H1 (cell line): ENCODE data around the gene ARHGAP35. TPM values are rescaled to one million over a fixed set of nuclear protein-coding genes. Genes with fewer than 3 reads are reported as not detected.

Experiments used
- CTCF ChIA-PET: fragments of 300-600 bp; sonication (Branson Sonifier 250); formaldehyde crosslinking; loops from one replicate; lab custom pipeline; 2021; ENCODE audit not compliant: partially characterized antibody; lab: Charles Lee
- POLR2A ChIA-PET: fragments of 300-600 bp; sonication (Branson Sonifier 250); formaldehyde crosslinking; loops from one replicate; lab custom pipeline; 2021; ENCODE audit warnings: inconsistent platforms; ENCODE audit not compliant: partially characterized antibody; lab: Charles Lee
- DNase-seq, 2 experiments: peaks; one replicate each; pipeline versions ENCODE4 v3.0.0 to v3.0.0-alpha.2; 2010 to 2022; ENCODE audit warnings: low spot score in 2 of 2, low read depth in 1 of 2, mixed read lengths in 1 of 2
- FAIRE-seq: peaks from 2 replicates; lab custom pipeline; 2011; peaks lifted over from hg19 to GRCh38; lab: Jason Lieb, UNC
- H2AFZ ChIP-seq: 2 replicates; pipeline ENCODE4 v1.8.1; 2012; ENCODE audit warnings: low read length, inconsistent platforms
- H2AK5ac ChIP-seq: 2 replicates; pipeline ENCODE4 v1.6.1; 2013; ENCODE audit warnings: low read depth, low read length
- H2BK120ac ChIP-seq: replicated peaks from 2 replicates; pipeline ENCODE3; 2013; ENCODE audit warnings: low read depth, low read length, inconsistent platforms
- H2BK12ac ChIP-seq: 2 replicates; pipeline ENCODE4 v1.6.1; 2013; ENCODE audit warnings: low read depth, low read length
- H2BK15ac ChIP-seq: 2 replicates; pipeline ENCODE4 v1.6.1; 2013; ENCODE audit warnings: low read length
- H2BK20ac ChIP-seq: 2 replicates; pipeline ENCODE4 v1.6.1; 2013; ENCODE audit warnings: low read length
- H2BK5ac ChIP-seq: 2 replicates; pipeline ENCODE4 v1.6.1; 2013; ENCODE audit warnings: low read depth, low read length
- H3K14ac ChIP-seq: 2 replicates; pipeline ENCODE4 v1.6.1; 2013; ENCODE audit warnings: inconsistent platforms; ENCODE audit not compliant: insufficient read length
- H3K18ac ChIP-seq: 2 replicates; pipeline ENCODE4 v1.6.1; 2013; ENCODE audit warnings: low read length; ENCODE audit errors: extremely low read depth
- H3K23ac ChIP-seq: 2 replicates; pipeline ENCODE4 v1.6.1; 2013; ENCODE audit warnings: inconsistent platforms; ENCODE audit not compliant: insufficient read length
- H3K23me2 ChIP-seq: 2 replicates; pipeline ENCODE4 v1.6.1; 2013; ENCODE audit warnings: low read depth, low read length
- H3K27ac ChIP-seq: 2 replicates; pipeline ENCODE4 v1.6.1; 2011; ENCODE audit warnings: low read depth, low read length, inconsistent platforms
- H3K27me3 ChIP-seq, 4 experiments: replicated peaks in 1 of 4; 1 replicate in 1 of 4; 2 replicates in 3 of 4; pipeline versions ENCODE4 v1.6.1 to v1.8.1; 2011 to 2013; ENCODE audit warnings: low read length in 3 of 4, mild to moderate bottlenecking in 3 of 4, inconsistent platforms in 2 of 4, mixed read lengths in 2 of 4, moderate library complexity in 1 of 4; ENCODE audit not compliant: control insufficient read depth in 3 of 4, insufficient read depth in 3 of 4; ENCODE audit errors: extremely low read depth in 1 of 4
- H3K36me3 ChIP-seq, 4 experiments: 2 replicates each; pipeline versions ENCODE4 v1.6.1 to v1.8.1; 2011 to 2013; ENCODE audit warnings: mild to moderate bottlenecking in 4 of 4, low read length in 3 of 4, moderate library complexity in 2 of 4, control low read depth in 1 of 4, inconsistent platforms in 1 of 4; ENCODE audit not compliant: insufficient read depth in 4 of 4, control insufficient read depth in 2 of 4
- H3K4ac ChIP-seq: replicated peaks from 2 replicates; pipeline ENCODE3; 2013; ENCODE audit warnings: low read length, low read depth, mixed read lengths, inconsistent platforms; ENCODE audit not compliant: insufficient read length
- H3K4me1 ChIP-seq, 4 experiments: replicated peaks in 1 of 4; 1 replicate in 1 of 4; 2 replicates in 3 of 4; pipeline versions ENCODE4 v1.6.1 to v1.8.1; 2011 to 2013; ENCODE audit warnings: low read length in 3 of 4, inconsistent platforms in 2 of 4, mixed read lengths in 1 of 4; ENCODE audit not compliant: insufficient read depth in 4 of 4, control insufficient read depth in 3 of 4
- H3K4me2 ChIP-seq, 2 experiments: 2 replicates each; pipeline versions ENCODE4 v1.6.1 to v1.8.1; 2011 to 2013; ENCODE audit warnings: low read depth in 2 of 2, low read length in 2 of 2, control low read depth in 1 of 2, inconsistent platforms in 1 of 2, mild to moderate bottlenecking in 1 of 2; ENCODE audit not compliant: insufficient read depth in 1 of 2
- H3K4me3 ChIP-seq, 4 experiments: fragments of 200-600, 300-600 bp in 1 of 4; sonication (generic), shearing (Covaris generic), sonication (Bioruptor Twin) in 1 of 4; 2 replicates each; pipeline versions ENCODE4 v1.5.1 to v1.8.1; 2011 to 2016; ENCODE audit warnings: low read length in 4 of 4, low read depth in 3 of 4, control low read depth in 2 of 4, inconsistent platforms in 2 of 4, mild to moderate bottlenecking in 2 of 4, mixed read lengths in 1 of 4, moderate library complexity in 1 of 4; ENCODE audit not compliant: insufficient read depth in 2 of 4; ENCODE audit errors: extremely low read depth in 1 of 4
- H3K56ac ChIP-seq: replicated peaks from 2 replicates; pipeline ENCODE3; 2013; ENCODE audit warnings: low read depth, mild to moderate bottlenecking, mixed read lengths, low read length, inconsistent platforms; ENCODE audit not compliant: insufficient read length
- H3K79me1 ChIP-seq: 2 replicates; pipeline ENCODE4 v1.6.1; 2013; ENCODE audit warnings: low read depth, low read length, control low read depth
- H3K79me2 ChIP-seq, 2 experiments: 2 replicates each; pipeline versions ENCODE4 v1.6.1 to v1.8.1; 2012 to 2013; ENCODE audit warnings: low read length in 2 of 2, mild to moderate bottlenecking in 2 of 2, inconsistent platforms in 1 of 2; ENCODE audit not compliant: insufficient read depth in 2 of 2, control insufficient read depth in 1 of 2
- H3K9ac ChIP-seq, 4 experiments: replicated peaks in 1 of 4; 1 replicate in 1 of 4; 2 replicates in 3 of 4; pipeline versions ENCODE4 v1.6.1 to v1.8.1; 2011 to 2013; ENCODE audit warnings: low read depth in 3 of 4, low read length in 3 of 4, control low read depth in 2 of 4, mild to moderate bottlenecking in 2 of 4, moderate library complexity in 2 of 4, inconsistent platforms in 1 of 4; ENCODE audit errors: extremely low read depth in 1 of 4
- H3K9me3 ChIP-seq, 2 experiments: 2 replicates each; pipeline versions ENCODE4 v1.6.1 to v1.8.1; 2012 to 2013; ENCODE audit warnings: mild to moderate bottlenecking in 2 of 2, moderate library complexity in 2 of 2, control low read depth in 1 of 2, inconsistent platforms in 1 of 2, low read depth in 1 of 2, low read length in 1 of 2, mixed read lengths in 1 of 2; ENCODE audit not compliant: insufficient read depth in 2 of 2
- H4K20me1 ChIP-seq, 2 experiments: replicated peaks in 1 of 2; 2 replicates each; pipeline versions ENCODE3 to v1.8.1; 2011 to 2013; ENCODE audit warnings: inconsistent platforms in 2 of 2, low read length in 2 of 2, mild to moderate bottlenecking in 1 of 2; ENCODE audit not compliant: insufficient read depth in 2 of 2, control insufficient read depth in 1 of 2
- H4K5ac ChIP-seq: 2 replicates; pipeline ENCODE4 v1.6.1; 2013; ENCODE audit warnings: low read length, low read depth, mixed read lengths, inconsistent platforms; ENCODE audit not compliant: insufficient read length
- H4K8ac ChIP-seq: 2 replicates; pipeline ENCODE4 v1.8.0; 2013; ENCODE audit warnings: mild to moderate bottlenecking, moderate library complexity, low read length, inconsistent platforms; ENCODE audit not compliant: insufficient read depth; ENCODE audit errors: extremely low read depth
- H4K91ac ChIP-seq: replicated peaks from 2 replicates; pipeline ENCODE3; 2013; ENCODE audit warnings: low read length, mixed read lengths, inconsistent platforms; ENCODE audit not compliant: insufficient read length
- BRCA1 ChIP-seq: IDR thresholded peaks from 2 replicates; pipeline ENCODE4 v1.6.1; 2012; ENCODE audit warnings: low read depth, low read length, improper control_type of control experiment
- E2F6 ChIP-seq: IDR thresholded peaks from 2 replicates; pipeline ENCODE4 v1.6.1; 2012; ENCODE audit warnings: inconsistent platforms
- FOSL1 ChIP-seq: IDR thresholded peaks from 2 replicates; pipeline ENCODE4 v1.6.1; 2011; ENCODE audit warnings: mild to moderate bottlenecking, low read depth, low read length, moderate library complexity; ENCODE audit not compliant: insufficient read depth
- HDAC2 ChIP-seq, 2 experiments: fragments of 300-600 bp in 1 of 2; sonication (generic) in 1 of 2; IDR thresholded peaks; 2 replicates each; pipeline ENCODE4 v1.6.1; 2011 to 2012; ENCODE audit warnings: low read depth in 2 of 2, low read length in 2 of 2, mild to moderate bottlenecking in 2 of 2, moderate library complexity in 2 of 2, borderline replicate concordance in 1 of 2, inconsistent platforms in 1 of 2
- HDAC6 ChIP-seq: IDR thresholded peaks from one replicate; pipeline ENCODE4 v1.7.1; 2012; ENCODE audit warnings: low read depth, mild to moderate bottlenecking, inconsistent platforms, low read length, moderate library complexity
- JUN ChIP-seq: IDR thresholded peaks from 2 replicates; pipeline ENCODE4 v1.6.1; 2011; ENCODE audit warnings: low read depth, mild to moderate bottlenecking, improper control_type of control experiment, low read length
- MAX ChIP-seq: IDR thresholded peaks from 2 replicates; pipeline ENCODE4 v1.6.1; 2012; ENCODE audit warnings: inconsistent platforms
- NRF1 ChIP-seq: IDR thresholded peaks from 2 replicates; pipeline ENCODE4 v1.6.1; 2011; ENCODE audit warnings: mild to moderate bottlenecking, low read depth, low read length, improper control_type of control experiment
- SIN3A ChIP-seq, 2 experiments: IDR thresholded peaks in 1 of 2; conservative IDR thresholded peaks in 1 of 2; 2 replicates each; pipeline ENCODE4 v1.6.1; 2011 to 2012; ENCODE audit warnings: low read length in 2 of 2, improper control_type of control experiment in 1 of 2, low read depth in 1 of 2, mild to moderate bottlenecking in 1 of 2
- SP1 ChIP-seq: IDR thresholded peaks from 2 replicates; pipeline ENCODE4 v1.6.1; 2011; ENCODE audit warnings: low read depth, low read length
- SUZ12 ChIP-seq: fragments of 200-600 bp; sonication (generic); IDR thresholded peaks from 2 replicates; pipeline ENCODE4 v1.6.1; 2012; ENCODE audit warnings: mild to moderate bottlenecking, inconsistent platforms, low read length, moderate library complexity, mixed read lengths
- TCF12 ChIP-seq: IDR thresholded peaks from 2 replicates; pipeline ENCODE4 v1.6.1; 2011; ENCODE audit warnings: low read depth, mild to moderate bottlenecking, low read length
- WGBS, 2 experiments: shearing (Covaris generic) in 1 of 2; methylation state at CpG; one replicate each; pipeline versions ENCODE4 v1.1.6 to v1.1.7; 2013 to 2015; ENCODE audit warnings: low lambda C conversion rate in 2 of 2, mixed read lengths in 2 of 2, inconsistent platforms in 1 of 2, low coverage in 1 of 2, missing lambda C conversion rate in 1 of 2; ENCODE audit not compliant: insufficient replicate concordance in 2 of 2, insufficient coverage in 1 of 2, insufficient read length in 1 of 2; ENCODE audit errors: extremely low coverage in 1 of 2, missing lambda C conversion rate in 1 of 2; 5-methylcytosine and 5-hydroxymethylcytosine counted together
- polyA plus RNA-seq, 7 experiments: library from polyadenylated mRNA; depleted of rRNA in 3 of 7; stranded (reverse) in 5 of 7; unstranded in 2 of 7; fragments of >200 nt in 5 of 7; fragments of 200-250 nt in 2 of 7; gene quantifications; 1 replicate in 5 of 7; 2 replicates in 1 of 7; 4 replicates in 1 of 7; pipeline versions ENCODE4 v1.2.1 to v1.2.3, GENCODE V29; 2011 to 2013; ENCODE audit warnings: missing spikeins in 2 of 7, mixed read lengths in 2 of 7
- total RNA-seq: library from RNA; stranded (reverse); fragmentation: NEBNext Ultra II Directional; extraction: Animal tissue kit (Norgen Biotek cat#: 25700); gene quantifications from 2 replicates; pipeline ENCODE4 v1.2.1, GENCODE V29; 2021

The ARHGAP35 gene
- total and polyA plus RNA-seq, 2 of the 8 experiments (the other 6 are each of a cell fraction or from before 2014, with no cell fraction given), result 29.7 to 64.5 TPM

- Histone ChIP-seq H3K56ac (no peak overlapping the region), H4K20me1 (peaks cover 0 to 9% of the 10 kb centered on the region in 2 experiments), H4K5ac (no peak overlapping the region), H2BK12ac (no peak overlapping the region), H2BK15ac (no peak overlapping the region), H2BK5ac (no peak overlapping the region), H3K23me2 (no peaks in the 10 kb centered on the region), H3K4ac (no peak overlapping the region), H3K4me3 (no peak overlapping the region), H3K14ac (no peak overlapping the region), H4K91ac (no peak overlapping the region), H3K4me1 (peaks cover 0 to 1% (median 0%) of the 10 kb centered on the region in 4 experiments; a peak in 3 of 7 replicates), H3K36me3 (peaks cover 6 to 28% (median 13%) of the 10 kb centered on the region in 4 experiments), H3K9ac (no peak overlapping the region), H3K79me2 (peaks cover 0 to 13% of the 10 kb centered on the region in 2 experiments; a peak in 2 of 4 replicates), H3K23ac (no peak overlapping the region), H3K4me2 (no peak overlapping the region), H4K8ac (no peak overlapping the region), H3K18ac (no peak overlapping the region), H2BK20ac (no peak overlapping the region), H2AK5ac (no peak overlapping the region), H3K27me3 (no peaks in the 10 kb centered on the region), H2AFZ (no peak overlapping the region), H2BK120ac (no peak overlapping the region), H3K79me1 (peaks cover 8% of the 10 kb centered on the region; the same call in 1 of the 2 replicates), H3K9me3 (no peaks in the 10 kb centered on the region), H3K27ac (no peak overlapping the region)
- ChIA-PET POLR2A (interaction anchor here (1.1 to 8.4 kb wide), 5 partner anchors 15 to 132 kb away, joined by 3 to 78 read pairs (median 6); partner anchors contain the start of gene SLC1A5), CTCF (interaction anchor here (1.1 to 1.7 kb wide), 3 partner anchors 77 to 86 kb away, joined by 3 to 6 read pairs (median 6); no protein-coding TSS in a partner anchor)
- DNase-seq (no peak), FAIRE-seq (no peak)
- 77% methylated on average over 9 of the region's 9 CpGs; no CpG with 5 or more reads in 1 of the 2 experiments for WGBS, 2 experiments
- no peak for TF ChIP-seq HDAC6
- no peak for TF ChIP-seq E2F6
- TF ChIP-seq BRCA1, result no peak
- no peak for TF ChIP-seq JUN
- no peak for TF ChIP-seq SP1
- no peak for TF ChIP-seq SIN3A (conservative IDR thresholded peaks at IDR 0.05 in 1 of 2, IDR thresholded peaks at IDR 0.05 in 1 of 2; ENCODE audit: low read depth in 1 of 2, low read length in 2 of 2)
- no peak for TF ChIP-seq SUZ12
- no peak for TF ChIP-seq FOSL1
- no peak for TF ChIP-seq NRF1
- TF ChIP-seq MAX, result no peak
- no peak for TF ChIP-seq HDAC2 (IDR thresholded peaks at IDR 0.05; ENCODE audit: borderline replicate concordance in 1 of 2, low read depth in 2 of 2, low read length in 2 of 2)
- no peak for TF ChIP-seq TCF12
Observed at GRCh38 chr19:46844067-46844489, 16.7 kb upstream of the ARHGAP35 start.
